Fibroblast of lung (primary cell): ENCODE measurements around the gene PLEKHG4B. TPM values are rescaled to one million over a fixed set of nuclear protein-coding genes. Genes with fewer than 3 reads are reported as not detected.

Source experiments
- DNase-seq, 2 donors: peaks; one replicate each; pipeline versions ENCODE4 v3.0.0 to v3.0.0-alpha.2; 2010; ENCODE audit warnings: low read depth in 2 of 2
- H2AFZ ChIP-seq: 2 replicates; pipeline ENCODE4 v1.5.1; 2012; ENCODE audit warnings: low read length, control low read depth, inconsistent platforms
- H3K27ac ChIP-seq: 2 replicates; pipeline ENCODE4 v1.5.1; 2011; ENCODE audit warnings: low read length, control low read depth; ENCODE audit not compliant: insufficient read depth
- H3K27me3 ChIP-seq: 2 replicates; pipeline ENCODE4 v1.5.1; 2011; ENCODE audit warnings: mild to moderate bottlenecking, low read length; ENCODE audit not compliant: control insufficient read depth, insufficient read depth
- H3K36me3 ChIP-seq: 2 replicates; pipeline ENCODE4 v1.5.1; 2011; ENCODE audit warnings: low read length; ENCODE audit not compliant: control insufficient read depth, insufficient read depth
- H3K4me1 ChIP-seq: 2 replicates; pipeline ENCODE4 v1.5.1; 2011; ENCODE audit warnings: low read length; ENCODE audit not compliant: control insufficient read depth, insufficient read depth; ENCODE audit errors: extremely low read depth
- H3K4me2 ChIP-seq: 2 replicates; pipeline ENCODE4 v1.5.1; 2011; ENCODE audit warnings: low read length, control low read depth; ENCODE audit not compliant: insufficient read depth; ENCODE audit errors: extremely low read depth
- H3K4me3 ChIP-seq, 4 experiments: fragments of 200-600 bp in 1 of 4; sonication (generic) in 1 of 4; replicated peaks in 1 of 4; 2 replicates each; pipeline ENCODE4 v1.5.1; 2011 to 2016; ENCODE audit warnings: low read length in 4 of 4, low read depth in 3 of 4, mild to moderate bottlenecking in 3 of 4, control low read depth in 2 of 4, inconsistent platforms in 1 of 4, mixed read lengths in 1 of 4; ENCODE audit not compliant: insufficient read depth in 1 of 4; ENCODE audit errors: control extremely low read depth in 1 of 4
- H3K79me2 ChIP-seq: 2 replicates; pipeline ENCODE4 v1.5.1; 2012; ENCODE audit warnings: mild to moderate bottlenecking, low read length, inconsistent platforms; ENCODE audit not compliant: control insufficient read depth, insufficient read depth
- H3K9ac ChIP-seq: 2 replicates; pipeline ENCODE4 v1.5.1; 2011; ENCODE audit warnings: mild to moderate bottlenecking, low read length, control low read depth; ENCODE audit not compliant: insufficient read depth
- H3K9me3 ChIP-seq: 2 replicates; pipeline ENCODE4 v1.5.1; 2012; ENCODE audit warnings: low read depth, low read length; ENCODE audit not compliant: control insufficient read depth, insufficient read depth
- H4K20me1 ChIP-seq: 2 replicates; pipeline ENCODE4 v1.5.1; 2011; ENCODE audit warnings: low read length; ENCODE audit not compliant: control insufficient read depth, insufficient read depth; ENCODE audit errors: extremely low read depth
- EZH2 ChIP-seq: IDR thresholded peaks from 2 replicates; pipeline ENCODE4 v1.5.1; 2012; ENCODE audit warnings: low read length, control low read depth, mild to moderate bottlenecking; ENCODE audit errors: missing control alignments
- polyA plus RNA-seq, 2 donors: library from polyadenylated mRNA; depleted of rRNA in 1 of 2; stranded (reverse) in 1 of 2; unstranded in 1 of 2; fragments of >200 nt; gene quantifications; 2 replicates each; pipeline ENCODE4 v1.2.1, GENCODE V29; 2011 to 2012; ENCODE audit warnings: missing spikeins in 1 of 2
- total RNA-seq: library from RNA; depleted of rRNA; stranded (reverse); fragments of >200 nt; gene quantifications from 2 replicates; pipeline ENCODE4 v1.2.1, GENCODE V29; 2014
- TF ChIP-seq, protein P1 (sequence below), 2 donors: IDR thresholded peaks in 1 of 2; conservative IDR thresholded peaks in 1 of 2; 1 replicate in 1 of 2; 2 replicates in 1 of 2; pipeline ENCODE4 v1.5.1; 2011 to 2012; ENCODE audit warnings: low read length in 2 of 2, control low read depth in 1 of 2, inconsistent platforms in 1 of 2, low read depth in 1 of 2, mild to moderate bottlenecking in 1 of 2

The PLEKHG4B gene
- total and polyA plus RNA-seq, 2 donors (not counting 1 experiment from before 2014, with no cell fraction given), result under 0.01 to 0.08 TPM

DNA sequence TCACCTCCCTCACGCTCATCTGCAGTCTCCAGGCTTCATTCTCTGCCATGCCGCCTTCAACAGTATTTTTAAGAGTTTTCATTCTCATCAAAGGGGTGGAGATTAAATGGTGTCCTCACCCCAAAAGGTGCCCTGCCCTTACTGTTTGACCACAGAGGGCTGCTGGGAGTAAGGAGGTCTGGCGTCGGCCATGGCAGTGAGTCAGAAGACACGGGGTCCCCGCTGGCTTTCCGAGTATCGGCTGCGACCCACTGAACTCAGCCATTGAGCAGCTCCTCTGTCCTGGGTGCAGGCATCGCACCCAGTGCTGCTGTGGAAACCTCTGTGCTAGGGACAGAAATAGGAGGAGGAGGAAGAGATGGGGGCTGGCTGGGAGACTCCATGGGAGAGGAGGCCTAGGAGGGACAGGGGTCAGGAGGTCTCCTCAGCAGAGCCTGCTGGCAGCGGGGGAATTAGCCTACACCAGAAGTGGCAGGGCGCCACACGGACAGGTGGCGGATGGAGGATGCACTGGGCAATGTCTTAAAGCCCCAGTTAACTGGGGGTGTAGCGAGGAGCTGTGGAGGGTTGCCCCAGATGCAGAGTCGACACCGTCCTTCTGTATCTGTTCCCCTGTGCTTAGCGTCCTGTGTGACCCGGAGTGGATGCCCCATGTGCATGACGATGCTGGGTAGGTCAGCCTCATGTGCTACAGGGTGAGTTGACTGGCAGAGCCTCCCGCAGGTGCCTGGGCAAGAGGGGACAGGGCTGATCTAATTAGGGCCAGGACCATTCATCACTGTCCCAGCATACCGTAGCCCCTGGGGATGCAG, 15.4 kb upstream of the PLEKHG4B start:
- DNase-seq, result no peak
- no peaks in the 10 kb centered on the region for H4K20me1 ChIP-seq
- no peak overlapping the region for H3K9ac ChIP-seq
- H3K4me1 ChIP-seq, result no peaks in the 10 kb centered on the region
- H3K36me3 ChIP-seq, result no peaks in the 10 kb centered on the region
- H3K27me3 ChIP-seq, result peaks cover 12% of the 10 kb centered on the region
- no peak overlapping the region for H3K4me3 ChIP-seq
- no peak for TF ChIP-seq EZH2
- TF ChIP-seq, protein P1, sequence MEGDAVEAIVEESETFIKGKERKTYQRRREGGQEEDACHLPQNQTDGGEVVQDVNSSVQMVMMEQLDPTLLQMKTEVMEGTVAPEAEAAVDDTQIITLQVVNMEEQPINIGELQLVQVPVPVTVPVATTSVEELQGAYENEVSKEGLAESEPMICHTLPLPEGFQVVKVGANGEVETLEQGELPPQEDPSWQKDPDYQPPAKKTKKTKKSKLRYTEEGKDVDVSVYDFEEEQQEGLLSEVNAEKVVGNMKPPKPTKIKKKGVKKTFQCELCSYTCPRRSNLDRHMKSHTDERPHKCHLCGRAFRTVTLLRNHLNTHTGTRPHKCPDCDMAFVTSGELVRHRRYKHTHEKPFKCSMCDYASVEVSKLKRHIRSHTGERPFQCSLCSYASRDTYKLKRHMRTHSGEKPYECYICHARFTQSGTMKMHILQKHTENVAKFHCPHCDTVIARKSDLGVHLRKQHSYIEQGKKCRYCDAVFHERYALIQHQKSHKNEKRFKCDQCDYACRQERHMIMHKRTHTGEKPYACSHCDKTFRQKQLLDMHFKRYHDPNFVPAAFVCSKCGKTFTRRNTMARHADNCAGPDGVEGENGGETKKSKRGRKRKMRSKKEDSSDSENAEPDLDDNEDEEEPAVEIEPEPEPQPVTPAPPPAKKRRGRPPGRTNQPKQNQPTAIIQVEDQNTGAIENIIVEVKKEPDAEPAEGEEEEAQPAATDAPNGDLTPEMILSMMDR (conservative IDR thresholded peaks at IDR 0.05 in 1 of 2, IDR thresholded peaks at IDR 0.05 in 1 of 2; ENCODE audit: low read depth in 1 of 2, low read length in 2 of 2), result no peak
- no peaks in the 10 kb centered on the region for H3K9me3 ChIP-seq
- no peak overlapping the region for H2AFZ ChIP-seq
- no peak overlapping the region for H3K4me2 ChIP-seq
- no peaks in the 10 kb centered on the region for H3K79me2 ChIP-seq
- H3K27ac ChIP-seq, result no peak overlapping the region

- H4K20me1 ChIP-seq, result no peaks in the 10 kb centered on the region
- DNase-seq, result no peak
- H3K9ac ChIP-seq, result no peak overlapping the region
- H3K79me2 ChIP-seq, result no peaks in the 10 kb centered on the region
- no peak overlapping the region for H3K27ac ChIP-seq
- no peaks in the 10 kb centered on the region for H3K9me3 ChIP-seq
- no peaks in the 10 kb centered on the region for H3K4me1 ChIP-seq
- no peaks in the 10 kb centered on the region for H3K36me3 ChIP-seq
- H3K4me2 ChIP-seq, result no peak overlapping the region
- no peak overlapping the region for H3K4me3 ChIP-seq
- H3K27me3 ChIP-seq, result peaks cover 18% of the 10 kb centered on the region
- no peak for TF ChIP-seq EZH2
- TF ChIP-seq, protein P1 (conservative IDR thresholded peaks at IDR 0.05 in 1 of 2, IDR thresholded peaks at IDR 0.05 in 1 of 2; ENCODE audit: low read depth in 1 of 2, low read length in 2 of 2), result no peak
- H2AFZ ChIP-seq, result no peak overlapping the region
These were observed 14.8 kb upstream of the PLEKHG4B start for GRCh38 chr5:77170-77501.

- no peak for DNase-seq
- H3K4me1 ChIP-seq, result no peaks in the 10 kb centered on the region
- no peaks in the 10 kb centered on the region for H3K79me2 ChIP-seq
- TF ChIP-seq, protein P1 (conservative IDR thresholded peaks at IDR 0.05 in 1 of 2, IDR thresholded peaks at IDR 0.05 in 1 of 2; ENCODE audit: low read depth in 1 of 2, low read length in 2 of 2), result no peak
- TF ChIP-seq EZH2, result no peak
- H4K20me1 ChIP-seq, result no peaks in the 10 kb centered on the region
- H3K9me3 ChIP-seq, result no peaks in the 10 kb centered on the region
- H3K36me3 ChIP-seq, result no peaks in the 10 kb centered on the region
- no peak overlapping the region for H3K9ac ChIP-seq
- peaks cover 22% of the 10 kb centered on the region for H3K27me3 ChIP-seq
- H3K27ac ChIP-seq, result no peak overlapping the region
- H3K4me2 ChIP-seq, result no peak overlapping the region
- H3K4me3 ChIP-seq, result no peak overlapping the region
- H2AFZ ChIP-seq, result no peak overlapping the region
These were observed 14.4 kb upstream of the PLEKHG4B start for GRCh38 chr5:77546-77945.
